ENCODE measurements around the gene CCDC110.

- no peak for TF ChIP-seq MAX (IDR thresholded peaks at IDR 0.05; ENCODE audit: insufficient read depth, insufficient read length)
- TF ChIP-seq CTCF (IDR thresholded peaks at IDR 0.05; ENCODE audit: extremely low read depth in 1 of 2, insufficient read depth in 1 of 2, low read depth in 1 of 2, low read length in 2 of 2), result no peak
- no peak for TF ChIP-seq POLR2A (IDR thresholded peaks at IDR 0.05; ENCODE audit: low read depth, low read length)
- no peak for TF ChIP-seq FOS (IDR thresholded peaks at IDR 0.05; ENCODE audit: borderline replicate concordance, insufficient read depth, low read length)
- no peak for TF ChIP-seq POLR2AphosphoS5 (IDR thresholded peaks at IDR 0.05; ENCODE audit: insufficient read depth, low read depth, low read length)
Observed at GRCh38 chr4:185472103-185472542, 590 bp upstream of the CCDC110 start.

All from endothelial cell of umbilical vein (primary cell).